GM21528 (cell line): ENCODE data around the gene SARNP.
"Not testable (repeated sequence)": the region's sequence is repeated elsewhere in the genome, so short reads cannot be mapped to it uniquely, and the experiment has no call there.

ENCODE experiments used
- ATAC-seq: cut with Tn5 transposase; IDR thresholded peaks from one replicate; pipeline ENCODE4 v1.9.1; 2021; ENCODE audit warnings: mild to moderate bottlenecking, moderate library complexity; ENCODE audit not compliant: unreplicated experiment, low FRiP score

Gene SARNP

GRCh38 chr12:55797550-55797949, 20.0 kb downstream of the SARNP start:
- ATAC-seq: no peak

DNA sequence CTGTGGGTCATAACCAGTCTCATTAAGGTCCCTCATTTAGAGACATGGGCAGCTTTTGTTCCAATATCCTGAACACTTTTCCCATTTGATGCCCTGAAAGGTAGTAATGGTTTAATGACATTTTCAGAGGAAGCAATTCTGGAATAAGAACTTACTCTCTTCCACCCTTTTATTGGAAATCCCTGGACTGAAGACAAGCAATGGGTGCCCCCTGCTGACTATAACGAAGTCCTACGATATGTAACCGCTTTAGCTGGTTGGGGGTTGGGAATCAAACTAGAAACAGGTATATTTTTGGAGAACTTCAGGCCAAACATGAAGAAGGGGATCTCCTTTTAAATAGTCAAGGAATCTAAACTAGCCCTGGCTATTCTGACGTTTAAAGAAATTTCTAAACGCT, 20.5 kb downstream of the SARNP start:
- ATAC-seq: no peak

- ATAC-seq: no peak
Observed at GRCh38 chr12:55795950-55796349, 21.6 kb downstream of the SARNP start.

GRCh38 chr12:55789893-55790292, 27.6 kb downstream of the SARNP start:
- ATAC-seq: no peak

GRCh38 chr12:55789171-55789570, 28.4 kb downstream of the SARNP start:
- ATAC-seq: no peak

GRCh38 chr12:55788546-55788945, 29.0 kb downstream of the SARNP start:
- ATAC-seq: no peak

DNA sequence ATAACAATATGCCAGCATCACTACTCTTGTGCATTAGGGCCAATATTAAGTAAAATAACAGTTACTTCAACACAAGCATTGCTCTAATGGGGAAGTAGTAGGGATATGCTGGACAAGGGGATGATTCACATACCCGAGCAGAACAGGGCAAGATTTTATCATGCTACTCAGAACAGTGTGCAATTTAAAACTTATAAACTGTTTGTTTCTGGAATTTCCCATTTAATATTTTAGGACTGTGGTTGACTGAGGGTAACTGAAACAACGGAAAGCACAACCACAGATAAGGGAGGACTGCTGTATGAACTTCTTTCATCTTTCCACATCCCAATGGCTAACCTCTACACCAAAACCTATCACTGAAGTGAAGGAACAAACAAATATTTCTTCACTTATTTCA, 36.8 kb downstream of the SARNP start:
- no peak for ATAC-seq

DNA sequence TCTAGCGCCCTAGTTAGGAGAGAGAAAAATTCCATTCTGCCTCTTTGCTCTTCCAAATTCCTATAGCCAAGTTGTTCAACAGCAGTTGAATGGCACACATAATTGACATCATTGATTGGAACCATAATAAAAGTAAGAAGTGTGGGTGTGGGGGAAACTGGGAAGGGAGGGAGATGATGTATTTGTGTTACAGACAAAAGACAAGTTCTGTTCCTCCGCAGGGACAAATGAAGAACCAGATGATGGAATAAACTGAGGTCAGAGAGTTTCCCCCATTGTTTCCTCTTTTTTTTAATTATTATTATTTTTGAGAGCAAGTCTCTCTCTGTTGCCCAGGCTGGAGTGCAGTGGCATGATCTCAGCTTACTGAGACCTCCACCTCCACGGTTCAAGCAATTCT, 39.7 kb downstream of the SARNP start:
- ATAC-seq: no peak

GRCh38 chr12:55771736-55772135, 45.8 kb downstream of the SARNP start:
- no peak for ATAC-seq

- no peak for ATAC-seq
Observed at GRCh38 chr12:55767156-55767555, 50.4 kb downstream of the SARNP start.

GRCh38 chr12:55765736-55766290, 51.7 kb downstream of the SARNP start:
- ATAC-seq: no peak

GRCh38 chr12:55762646-55763045, 54.9 kb downstream of the SARNP start:
- ATAC-seq: no peak

GRCh38 chr12:55760663-55761062, 56.9 kb downstream of the SARNP start:
- no peak for ATAC-seq

GRCh38 chr12:55758575-55758974, 58.9 kb downstream of the SARNP start:
- not testable (repeated sequence) for ATAC-seq

- no peak for ATAC-seq
Observed at GRCh38 chr12:55757701-55758100, 59.8 kb downstream of the SARNP start.

DNA sequence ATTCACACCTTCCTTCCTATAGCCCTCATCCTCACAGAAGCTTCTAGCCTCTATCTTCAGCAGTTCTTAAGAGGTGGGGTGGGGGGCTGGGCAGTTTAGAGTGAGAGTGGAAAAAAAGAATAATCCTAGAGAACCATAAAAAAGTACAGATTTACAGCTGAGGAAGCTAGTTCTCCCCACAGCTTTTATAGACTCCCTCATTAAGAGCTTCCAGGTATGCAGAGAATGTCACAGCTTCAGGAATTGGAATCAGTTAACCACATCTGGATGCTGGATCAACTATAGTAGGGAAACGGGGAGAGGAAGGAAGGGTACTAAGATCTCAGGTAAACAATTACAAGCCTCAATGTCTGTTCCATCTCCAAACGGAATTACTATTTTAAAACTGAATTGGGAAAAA, 62.3 kb downstream of the SARNP start:
- no peak for ATAC-seq

- no peak for ATAC-seq
Observed at GRCh38 chr12:55748230-55748993, 69.1 kb downstream of the SARNP start.

DNA sequence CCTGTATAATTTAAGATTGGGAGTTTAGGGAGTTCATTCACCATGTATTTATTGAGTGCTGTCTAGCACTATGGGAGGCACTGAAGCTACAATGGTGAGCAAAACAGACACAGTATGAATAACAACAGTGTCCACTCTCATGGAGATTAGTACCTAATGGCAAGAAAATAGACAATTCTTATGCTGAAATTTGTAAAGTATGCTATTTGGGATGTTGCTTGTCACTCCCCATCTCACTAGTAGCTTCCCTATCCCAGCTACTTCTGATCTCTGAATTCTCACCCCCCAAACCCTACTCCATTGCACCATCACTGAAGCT, 70.7 kb downstream of the SARNP start:
- no peak for ATAC-seq

- no peak for ATAC-seq
Observed at GRCh38 chr12:55746174-55746912, 71.2 kb downstream of the SARNP start.

DNA sequence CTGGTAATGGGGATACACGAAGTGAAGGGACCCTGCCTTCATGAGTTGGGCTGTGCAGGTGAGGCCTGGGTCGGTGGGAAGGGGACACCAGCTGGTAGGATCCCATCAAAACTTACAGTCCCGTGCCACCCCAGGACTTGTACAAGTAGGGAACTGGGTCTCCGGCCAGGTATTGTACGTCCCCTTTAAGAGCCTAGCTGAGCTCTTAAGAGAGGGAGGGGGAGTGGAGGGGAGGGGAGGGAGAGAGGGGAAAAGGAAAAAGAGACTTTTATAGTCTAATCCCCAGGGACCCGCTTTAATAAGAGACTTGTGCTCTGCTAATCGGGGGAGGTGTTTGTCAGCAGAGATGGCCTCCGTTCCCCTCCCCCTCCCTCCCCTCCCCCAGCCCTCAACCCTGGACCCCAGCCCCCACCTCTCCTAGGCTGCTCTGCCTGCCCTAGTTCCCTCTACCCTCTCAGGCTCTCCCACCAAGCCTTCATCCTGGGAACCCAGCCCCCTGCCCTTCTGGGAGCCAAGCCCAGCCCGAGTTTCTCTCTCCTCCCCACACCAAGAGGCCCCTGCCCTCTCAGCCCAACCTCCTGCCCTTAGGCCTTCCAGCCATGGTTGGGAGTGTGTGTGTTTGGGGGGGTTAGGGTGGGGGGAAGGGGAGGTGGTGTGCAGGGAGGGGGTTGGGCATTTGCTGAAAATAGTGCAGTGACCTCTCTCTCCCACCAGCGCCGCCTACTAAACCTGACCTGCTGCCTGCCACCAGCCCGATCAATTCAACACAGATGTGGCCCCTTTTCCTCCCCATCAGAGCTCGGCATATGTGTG, 72.0 kb downstream of the SARNP start:
- ATAC-seq: no peak
